GM23338 (cell line): ENCODE measurements around the gene ZBTB39.

ENCODE experiments used
- CREB1 ChIP-seq: fragments of 250-450 bp; sonication (Bioruptor Pico); IDR thresholded peaks from 2 replicates; pipeline ENCODE4 v1.5.0; 2020; ENCODE audit warnings: low read depth, mild to moderate bottlenecking, moderate library complexity
- CTCF ChIP-seq, 2 experiments: fragments of 200-600 bp in 1 of 2; sonication (generic) in 1 of 2; conservative IDR thresholded peaks; 2 replicates each; pipeline versions ENCODE4 v1.5.1 to v1.6.1; 2016 to 2017; ENCODE audit warnings: antibody characterized with exemption in 2 of 2, low read depth in 2 of 2, mild to moderate bottlenecking in 2 of 2, moderate library complexity in 1 of 2
- ETS1 ChIP-seq: IDR thresholded peaks from 2 replicates; pipeline ENCODE4 v1.6.1; 2016; ENCODE audit warnings: antibody characterized with exemption
- EZH2 ChIP-seq: fragments of 200-600 bp; sonication (generic); IDR thresholded peaks from one replicate; pipeline ENCODE4 v1.8.0; 2017; ENCODE audit warnings: antibody characterized with exemption, mild to moderate bottlenecking, low read depth; ENCODE audit not compliant: unreplicated experiment
- EZH2phosphoT487 ChIP-seq: fragments of 200-600 bp; sonication (generic); IDR thresholded peaks from one replicate; pipeline ENCODE4 v1.8.1; 2018; ENCODE audit warnings: antibody characterized with exemption; ENCODE audit not compliant: unreplicated experiment
- JUNB ChIP-seq: IDR thresholded peaks from one replicate; pipeline ENCODE4 v1.6.1; 2016; ENCODE audit warnings: antibody characterized with exemption; ENCODE audit not compliant: unreplicated experiment
- NANOG ChIP-seq: IDR thresholded peaks from 2 replicates; pipeline ENCODE4 v1.6.1; 2016; ENCODE audit warnings: antibody characterized with exemption, borderline replicate concordance
- POLR2AphosphoS5 ChIP-seq: IDR thresholded peaks from 2 replicates; pipeline ENCODE4 v1.6.1; 2016; ENCODE audit warnings: antibody characterized with exemption, low read depth
- REST ChIP-seq: IDR thresholded peaks from one replicate; pipeline ENCODE4 v1.6.1; 2018; ENCODE audit warnings: antibody characterized with exemption; ENCODE audit not compliant: unreplicated experiment
- STAT1 ChIP-seq: IDR thresholded peaks from one replicate; pipeline ENCODE4 v1.6.1; 2016; ENCODE audit warnings: antibody characterized with exemption; ENCODE audit not compliant: unreplicated experiment
- ZNF114 ChIP-seq: fragments of 250-450 bp; sonication (Bioruptor Pico); IDR thresholded peaks from 2 replicates; pipeline ENCODE4 v1.5.0; 2020; ENCODE audit warnings: mild to moderate bottlenecking, moderate library complexity
- ZNF331 ChIP-seq: fragments of 250-450 bp; sonication (Bioruptor Pico); IDR thresholded peaks from 2 replicates; pipeline ENCODE4 v1.5.0; 2020; ENCODE audit warnings: low read depth, mild to moderate bottlenecking, moderate library complexity
- ZNF462 ChIP-seq: fragments of 250-450 bp; sonication (Bioruptor Pico); IDR thresholded peaks from 2 replicates; pipeline ENCODE4 v1.5.0; 2020; ENCODE audit warnings: mild to moderate bottlenecking, moderate library complexity

GRCh38 chr12:57025196-57025595 is 18.9 kb upstream of the ZBTB39 start:
- TF ChIP-seq EZH2phosphoT487 (no peak), CTCF (conservative IDR thresholded peaks at IDR 0.05; ENCODE audit: low read depth in 2 of 2) (no peak), POLR2AphosphoS5 (no peak), EZH2 (no peak), REST (no peak), JUNB (no peak), ZNF114 (CRISPR knock-in tag) (no peak), NANOG (no peak), ZNF331 (CRISPR knock-in tag) (no peak), ETS1 (no peak), STAT1 (no peak), CREB1 (CRISPR knock-in tag) (no peak), ZNF462 (no peak)
